AG04450 (cell line): ENCODE data around the gene NOD1. TPM values are rescaled to one million over a fixed set of nuclear protein-coding genes. Genes with fewer than 3 reads are reported as not detected.

Experiments
- CTCF ChIA-PET: fragments of 300-600, 350-600 bp; formaldehyde crosslinking; extraction: SDS; loops from one replicate; lab custom pipeline; 2022; ENCODE audit warnings: antibody characterized with exemption, inconsistent platforms; lab: Charles Lee
- POLR2A ChIA-PET: fragments of 350-600 bp; formaldehyde crosslinking; extraction: SDS; loops from one replicate; lab custom pipeline; 2021; ENCODE audit warnings: antibody characterized with exemption, inconsistent platforms; lab: Yijun Ruan, JAX
- DNase-seq: peaks from one replicate; pipeline ENCODE4 v3.0.0-alpha.2; 2011; ENCODE audit warnings: low read depth, low spot score
- H3K27ac ChIP-seq: one replicate; pipeline ENCODE4 v1.5.1; 2012; ENCODE audit warnings: low read depth, low read length, control low read depth
- H3K27me3 ChIP-seq: one replicate; pipeline ENCODE4 v1.6.0; 2012; ENCODE audit warnings: low read length; ENCODE audit not compliant: control insufficient read depth, insufficient read depth
- H3K4me3 ChIP-seq: 2 replicates; pipeline ENCODE4 v1.5.1; 2011; ENCODE audit warnings: mild to moderate bottlenecking, low read depth, low read length, control low read depth
- H3K9me3 ChIP-seq: 2 replicates; pipeline ENCODE4 v1.5.1; 2012; ENCODE audit warnings: low read length; ENCODE audit not compliant: control insufficient read depth, insufficient read depth
- CTCF ChIP-seq: IDR thresholded peaks from 2 replicates; pipeline ENCODE4 v1.5.1; 2011; ENCODE audit warnings: low read depth, low read length, control low read depth, inconsistent platforms
- polyA plus RNA-seq: library from polyadenylated mRNA; depleted of rRNA; stranded (reverse); fragments of >200 nt; gene quantifications from 2 replicates; pipeline ENCODE4 v1.2.3, GENCODE V29; 2011

NOD1 gene
- polyA plus RNA-seq, 1 experiment = 3.3 TPM

- ChIA-PET CTCF (interaction anchor here (2.2 kb wide), 1 partner anchor 34 kb away, joined by 9 read pairs; no protein-coding TSS in a partner anchor), POLR2A (no interaction called here)
- H3K4me3 ChIP-seq = no peak overlapping the region
- H3K27ac ChIP-seq = no peak overlapping the region
- no peaks in the 10 kb centered on the region for H3K27me3 ChIP-seq
- DNase-seq = no peak
- H3K9me3 ChIP-seq = no peaks in the 10 kb centered on the region
- TF ChIP-seq CTCF = no peak
These were observed 2.0 kb downstream of the NOD1 start for GRCh38 chr7:30476459-30477145.

DNA sequence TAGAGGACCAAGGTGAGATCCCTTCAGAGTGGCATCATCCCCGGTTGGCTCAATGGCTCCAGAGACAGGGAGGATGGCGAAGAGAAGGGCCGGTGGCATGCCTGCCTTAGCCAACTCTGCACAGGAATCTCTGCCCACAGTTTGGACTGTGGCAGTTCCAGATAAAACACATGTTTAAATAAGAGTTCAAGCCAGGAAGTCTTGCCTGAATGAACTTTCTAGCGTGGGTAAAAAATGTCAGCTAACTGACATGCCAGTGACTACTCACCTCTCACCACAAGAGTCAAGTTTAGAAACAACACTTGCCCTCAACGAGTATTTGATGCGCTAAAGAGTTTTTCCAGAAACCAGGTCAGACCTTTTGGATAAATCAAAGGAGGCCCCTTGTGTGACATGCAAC, 3.0 kb downstream of the NOD1 start:
- no peak for DNase-seq
- no peaks in the 10 kb centered on the region for H3K27me3 ChIP-seq
- H3K27ac ChIP-seq = no peak overlapping the region
- no peak for TF ChIP-seq CTCF
- ChIA-PET CTCF (no interaction called here), POLR2A (no interaction called here)
- no peak overlapping the region for H3K4me3 ChIP-seq
- H3K9me3 ChIP-seq = no peaks in the 10 kb centered on the region

- no peak overlapping the region for H3K4me3 ChIP-seq
- no peaks in the 10 kb centered on the region for H3K27me3 ChIP-seq
- POLR2A ChIA-PET = no interaction called here
- CTCF ChIA-PET = no interaction called here
- TF ChIP-seq CTCF = no peak
- H3K9me3 ChIP-seq = no peaks in the 10 kb centered on the region
- H3K27ac ChIP-seq = no peak overlapping the region
- DNase-seq = no peak
These were observed 3.7 kb downstream of the NOD1 start for GRCh38 chr7:30474893-30475292.

DNA sequence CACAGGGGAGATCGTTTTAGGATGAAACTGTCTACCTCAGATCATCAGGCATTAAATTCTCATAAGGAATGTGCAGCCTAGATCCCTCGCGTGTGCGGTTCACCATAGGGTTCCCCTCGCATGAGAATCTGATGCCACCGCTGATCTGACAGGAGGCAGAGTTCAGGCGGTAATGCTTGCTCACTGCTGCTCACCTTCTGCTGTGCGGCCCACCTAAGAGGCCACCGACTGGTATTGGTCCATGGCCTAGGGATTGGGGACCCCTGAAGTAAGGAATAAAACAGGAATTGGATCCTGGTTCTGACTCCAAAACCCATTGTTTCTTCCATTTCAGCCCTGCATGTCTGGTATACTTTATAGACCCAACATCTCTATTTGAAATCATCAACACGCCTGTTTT, 4.1 kb downstream of the NOD1 start:
- CTCF ChIA-PET = no interaction called here
- Histone ChIP-seq H3K27ac (no peak overlapping the region), H3K4me3 (no peak overlapping the region), H3K27me3 (no peaks in the 10 kb centered on the region), H3K9me3 (no peaks in the 10 kb centered on the region)
- DNase-seq = no peak
- POLR2A ChIA-PET = no interaction called here
- TF ChIP-seq CTCF = no peak

GRCh38 chr7:30473903-30474302, 4.7 kb downstream of the NOD1 start:
- ChIA-PET POLR2A (no interaction called here), CTCF (interaction anchor here (1.3 kb wide), 1 partner anchor 60 kb away, joined by 3 read pairs; no protein-coding TSS in a partner anchor)
- no peaks in the 10 kb centered on the region for H3K27me3 ChIP-seq
- H3K9me3 ChIP-seq = no peaks in the 10 kb centered on the region
- DNase-seq = no peak
- TF ChIP-seq CTCF = no peak
- no peak overlapping the region for H3K4me3 ChIP-seq
- H3K27ac ChIP-seq = no peak overlapping the region
